ENCODE data around the gene FGF14. TPM values are rescaled to one million over a fixed set of nuclear protein-coding genes. Genes with fewer than 3 reads are reported as not detected.

Gene FGF14
- total RNA-seq, 3 donors from 2014 or later = under 0.01 to 0.29 (median under 0.01) TPM

GRCh38 chr13:102227741-102228140 lies 174.1 kb downstream of the FGF14 start:
- H3K27me3 ChIP-seq = no peaks in the 10 kb centered on the region
- no peaks in the 10 kb centered on the region for H3K9me3 ChIP-seq
- intact Hi-C loops (cut with DNase I; ENCODE audit: low total_unique reads) = loop anchor here (5.0 kb wide), 1 partner anchor 100 kb away; no protein-coding TSS in a partner anchor
- no peaks in the 10 kb centered on the region for H3K4me1 ChIP-seq
- DNase-seq (ENCODE audit: low spot score in 2 of 2) = no peak
- H3K4me3 ChIP-seq = no peak overlapping the region
- H3K36me3 ChIP-seq = no peaks in the 10 kb centered on the region
- H3K27ac ChIP-seq = no peak overlapping the region
- TF ChIP-seq POLR2AphosphoS5 (IDR thresholded peaks at IDR 0.05) (no peak), CTCF (IDR thresholded peaks at IDR 0.05) (no peak), POLR2A (IDR thresholded peaks at IDR 0.05) (no peak)

- DNase-seq (ENCODE audit: low spot score in 2 of 2) = no peak
- no peak overlapping the region for H3K4me3 ChIP-seq
- no peaks in the 10 kb centered on the region for H3K36me3 ChIP-seq
- no peak overlapping the region for H3K27ac ChIP-seq
- TF ChIP-seq POLR2AphosphoS5 (IDR thresholded peaks at IDR 0.05) (no peak), CTCF (IDR thresholded peaks at IDR 0.05) (no peak), POLR2A (IDR thresholded peaks at IDR 0.05) (no peak)
- H3K9me3 ChIP-seq = no peaks in the 10 kb centered on the region
- intact Hi-C loops (cut with DNase I; ENCODE audit: low total_unique reads) = loop anchor here (5.0 kb wide), 1 partner anchor 99 kb away; no protein-coding TSS in a partner anchor
- no peaks in the 10 kb centered on the region for H3K4me1 ChIP-seq
- no peaks in the 10 kb centered on the region for H3K27me3 ChIP-seq
Observed at GRCh38 chr13:102226591-102226990, 175.3 kb downstream of the FGF14 start.

- Histone ChIP-seq H3K27ac (no peak overlapping the region), H3K36me3 (no peaks in the 10 kb centered on the region), H3K27me3 (no peaks in the 10 kb centered on the region), H3K4me1 (no peaks in the 10 kb centered on the region), H3K4me3 (no peak overlapping the region), H3K9me3 (no peaks in the 10 kb centered on the region)
- TF ChIP-seq POLR2AphosphoS5 (IDR thresholded peaks at IDR 0.05) = no peak
- TF ChIP-seq POLR2A (IDR thresholded peaks at IDR 0.05) = no peak
- TF ChIP-seq CTCF (IDR thresholded peaks at IDR 0.05) = no peak
- no peak for DNase-seq (ENCODE audit: low spot score in 2 of 2)
- intact Hi-C loops (cut with DNase I; ENCODE audit: low total_unique reads) = loop anchor here (5.0 kb wide), 1 partner anchor 99 kb away; no protein-coding TSS in a partner anchor
Observed at GRCh38 chr13:102225892-102226291, 176.0 kb downstream of the FGF14 start.

- no peaks in the 10 kb centered on the region for H3K27me3 ChIP-seq
- intact Hi-C loops (cut with DNase I; ENCODE audit: low total_unique reads) = no loop called here
- no peaks in the 10 kb centered on the region for H3K9me3 ChIP-seq
- TF ChIP-seq POLR2A (IDR thresholded peaks at IDR 0.05) = no peak
- TF ChIP-seq CTCF (IDR thresholded peaks at IDR 0.05) = no peak
- TF ChIP-seq POLR2AphosphoS5 (IDR thresholded peaks at IDR 0.05) = no peak
- no peaks in the 10 kb centered on the region for H3K36me3 ChIP-seq
- DNase-seq (ENCODE audit: low spot score in 2 of 2) = no peak
- H3K27ac ChIP-seq = no peak overlapping the region
- no peaks in the 10 kb centered on the region for H3K4me1 ChIP-seq
- H3K4me3 ChIP-seq = no peak overlapping the region
Observed at GRCh38 chr13:102220681-102221228, 181.1 kb downstream of the FGF14 start.

- no peaks in the 10 kb centered on the region for H3K4me1 ChIP-seq
- TF ChIP-seq POLR2AphosphoS5 (IDR thresholded peaks at IDR 0.05) = no peak
- TF ChIP-seq CTCF (IDR thresholded peaks at IDR 0.05) = no peak
- TF ChIP-seq POLR2A (IDR thresholded peaks at IDR 0.05) = no peak
- no peaks in the 10 kb centered on the region for H3K9me3 ChIP-seq
- no peak for DNase-seq (ENCODE audit: low spot score in 2 of 2)
- no peak overlapping the region for H3K4me3 ChIP-seq
- no peak overlapping the region for H3K27ac ChIP-seq
- intact Hi-C loops (cut with DNase I; ENCODE audit: low total_unique reads) = no loop called here
- H3K27me3 ChIP-seq = no peaks in the 10 kb centered on the region
- H3K36me3 ChIP-seq = no peaks in the 10 kb centered on the region
Observed at GRCh38 chr13:102214956-102215355, 186.9 kb downstream of the FGF14 start.
